HFF-Myc (cell line): ENCODE results near the gene BEST4.

Experiments
- DNase-seq: peaks from one replicate; pipeline ENCODE4 v3.0.0-alpha.2; 2011; ENCODE audit warnings: low read depth; ENCODE audit errors: extremely low read depth
- H3K4me3 ChIP-seq: replicated peaks from 2 replicates; pipeline ENCODE4 v1.5.1; 2011; ENCODE audit warnings: low read depth, mild to moderate bottlenecking, control low read depth, low read length
- CTCF ChIP-seq: IDR thresholded peaks from 2 replicates; pipeline ENCODE4 v1.5.1; 2012; ENCODE audit warnings: mild to moderate bottlenecking, low read depth, low read length, control low read depth; ENCODE audit errors: missing control alignments

The BEST4 gene

GRCh38 chr1:44786841-44787426, 1.0 kb downstream of the BEST4 start:
- peak overlapping the region; percentile 44 for H3K4me3 ChIP-seq
- no peak for DNase-seq
- no peak for TF ChIP-seq CTCF

- TF ChIP-seq CTCF = peak; percentile 99
- peak overlapping the region; percentile 44 for H3K4me3 ChIP-seq
Measured at GRCh38 chr1:44786138-44786840, 1.7 kb downstream of the BEST4 start.

GRCh38 chr1:44785501-44786137, 2.4 kb downstream of the BEST4 start:
- TF ChIP-seq CTCF = no peak
- no peak for DNase-seq
- H3K4me3 ChIP-seq = peak overlapping the region; percentile 44

More at GRCh38 chr1:44786138-44786840, 1.7 kb downstream of the BEST4 start:
- no peak for DNase-seq

GRCh38 chr1:44785029-44785380, 3.0 kb downstream of the BEST4 start:
- TF ChIP-seq CTCF = no peak
- no peak for DNase-seq
- no peak overlapping the region for H3K4me3 ChIP-seq

GRCh38 chr1:44784094-44785028, 3.6 kb downstream of the BEST4 start:
- H3K4me3 ChIP-seq = peak overlapping the region; percentile 15
- no peak for DNase-seq

More at GRCh38 chr1:44784094-44785028, 3.6 kb downstream of the BEST4 start:
- no peak for TF ChIP-seq CTCF
